ENCODE data around the gene CBX1.

DNA sequence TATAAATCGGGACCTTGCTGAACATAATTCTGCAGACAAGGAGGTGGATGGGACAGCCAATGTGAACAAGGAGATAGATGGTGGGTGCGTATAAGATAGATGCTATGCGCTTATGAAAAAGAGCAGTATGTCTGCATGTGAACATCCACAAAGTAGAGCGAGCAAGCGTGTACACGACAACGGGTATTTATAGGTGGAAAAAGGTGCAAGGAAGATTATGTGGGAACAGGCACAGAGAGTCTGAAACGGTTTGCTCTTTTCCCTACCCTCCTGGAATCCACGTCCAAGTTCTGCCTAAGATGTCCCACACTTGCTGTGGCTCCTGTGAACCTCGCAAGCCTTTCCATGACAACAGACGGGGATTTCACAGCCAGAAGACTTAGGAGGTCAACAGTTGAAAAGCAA lies 49.3 kb upstream of the CBX1 start:
- TF ChIP-seq POLR2A (IDR thresholded peaks at IDR 0.05) = no peak
- TF ChIP-seq, protein P1, sequence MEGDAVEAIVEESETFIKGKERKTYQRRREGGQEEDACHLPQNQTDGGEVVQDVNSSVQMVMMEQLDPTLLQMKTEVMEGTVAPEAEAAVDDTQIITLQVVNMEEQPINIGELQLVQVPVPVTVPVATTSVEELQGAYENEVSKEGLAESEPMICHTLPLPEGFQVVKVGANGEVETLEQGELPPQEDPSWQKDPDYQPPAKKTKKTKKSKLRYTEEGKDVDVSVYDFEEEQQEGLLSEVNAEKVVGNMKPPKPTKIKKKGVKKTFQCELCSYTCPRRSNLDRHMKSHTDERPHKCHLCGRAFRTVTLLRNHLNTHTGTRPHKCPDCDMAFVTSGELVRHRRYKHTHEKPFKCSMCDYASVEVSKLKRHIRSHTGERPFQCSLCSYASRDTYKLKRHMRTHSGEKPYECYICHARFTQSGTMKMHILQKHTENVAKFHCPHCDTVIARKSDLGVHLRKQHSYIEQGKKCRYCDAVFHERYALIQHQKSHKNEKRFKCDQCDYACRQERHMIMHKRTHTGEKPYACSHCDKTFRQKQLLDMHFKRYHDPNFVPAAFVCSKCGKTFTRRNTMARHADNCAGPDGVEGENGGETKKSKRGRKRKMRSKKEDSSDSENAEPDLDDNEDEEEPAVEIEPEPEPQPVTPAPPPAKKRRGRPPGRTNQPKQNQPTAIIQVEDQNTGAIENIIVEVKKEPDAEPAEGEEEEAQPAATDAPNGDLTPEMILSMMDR (IDR thresholded peaks at IDR 0.05) = no peak
